ENCODE results near the gene SIGLEC5.

The SIGLEC5 gene

DNA sequence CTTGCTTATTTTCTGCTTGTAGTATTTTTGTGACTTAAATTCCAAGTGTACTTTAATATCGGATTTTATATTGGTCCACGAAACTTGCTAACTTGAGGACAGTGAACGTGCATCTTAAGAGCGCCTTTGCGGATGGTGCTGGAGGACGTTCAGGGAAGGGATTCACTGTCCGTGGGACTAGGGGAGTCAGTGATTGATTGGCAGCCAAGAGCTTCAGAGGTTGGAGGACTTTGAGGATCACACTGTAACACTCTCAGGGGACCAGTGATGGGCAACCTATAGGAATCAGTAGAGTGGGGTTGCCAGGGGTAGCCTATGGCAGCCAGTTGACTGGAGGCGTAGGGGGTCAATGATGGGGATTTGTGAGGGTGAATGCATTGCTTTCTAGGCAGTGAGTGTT is 58.6 kb downstream of the SIGLEC5 start:
- Histone ChIP-seq H3K9ac (ENCODE audit: insufficient read length, low read depth) (peak overlapping the region; percentile 71), H3K4me1 (ENCODE audit: insufficient read depth, insufficient read length) (no peaks in the 10 kb centered on the region), H3K9me3 (ENCODE audit: insufficient read depth, low read length) (no peaks in the 10 kb centered on the region), H3K36me3 (ENCODE audit: insufficient read depth, insufficient read length, low read length) (peaks cover 17% of the 10 kb centered on the region), H3K4me3 (ENCODE audit: insufficient read length, low read depth) (peak overlapping the region; percentile 63), H3K27me3 (ENCODE audit: insufficient read depth, insufficient read length) (no peaks in the 10 kb centered on the region)
- TF ChIP-seq YY1 (IDR thresholded peaks at IDR 0.05; ENCODE audit: insufficient read depth, insufficient read length) (no peak), SUZ12 (IDR thresholded peaks at IDR 0.05; ENCODE audit: extremely low read depth, insufficient read depth, insufficient read length) (no peak), ZNF274 (IDR thresholded peaks at IDR 0.05; ENCODE audit: low read depth, low read length) (no peak)
- DNase-seq (ENCODE audit: low read depth, low spot score): no peak

DNA sequence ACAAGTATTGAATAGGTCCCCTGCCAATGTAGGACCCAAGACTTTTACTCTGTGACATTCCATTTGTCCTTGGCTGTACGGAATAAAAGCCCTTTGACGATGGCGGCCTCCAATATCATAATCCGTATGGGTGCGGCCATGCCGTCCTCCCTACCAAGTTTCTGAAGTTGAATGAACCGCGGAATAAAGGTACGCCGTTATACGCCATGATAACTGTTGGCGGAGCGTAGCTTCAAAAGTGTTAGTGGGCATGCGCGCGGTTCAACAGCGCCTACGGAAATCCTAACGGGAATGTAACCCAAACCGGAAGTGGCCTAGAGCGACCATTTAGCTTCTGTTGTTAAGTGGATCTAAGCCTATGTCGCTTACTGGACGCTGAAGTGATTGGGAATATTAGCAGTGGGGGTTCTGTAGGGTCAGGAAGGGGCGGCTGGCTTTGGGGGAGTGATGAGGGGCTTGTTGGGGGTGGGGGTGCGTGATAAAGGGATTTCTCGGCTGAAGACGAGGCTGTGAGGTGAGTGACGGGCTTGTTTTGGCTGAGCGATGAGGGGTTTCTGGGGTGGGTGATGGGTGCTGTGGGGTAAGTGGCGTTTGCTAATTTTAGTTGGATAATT is 59.1 kb downstream of the SIGLEC5 start, which contains the start of gene ZNF175:
ZNF175 (plus strand) TSS at position 322 of the 614 bp plus-strand sequence. CDS start 2,047 bp downstream, outside the sequence.
- peak within 1 kb of the TSS; percentile 71 for H3K9ac ChIP-seq (ENCODE audit: insufficient read length, low read depth)
- H3K27me3 ChIP-seq (ENCODE audit: insufficient read depth, insufficient read length): no peaks in the 10 kb centered on the region
- DNase-seq (ENCODE audit: low read depth, low spot score): peak; percentile 86
- TF ChIP-seq SUZ12 (IDR thresholded peaks at IDR 0.05; ENCODE audit: extremely low read depth, insufficient read depth, insufficient read length) (no peak), ZNF274 (IDR thresholded peaks at IDR 0.05; ENCODE audit: low read depth, low read length) (no peak), YY1 (IDR thresholded peaks at IDR 0.05; ENCODE audit: insufficient read depth, insufficient read length) (peak; percentile 98)
- peak within 1 kb of the TSS; percentile 63 for H3K4me3 ChIP-seq (ENCODE audit: insufficient read length, low read depth)
- no peaks in the 10 kb centered on the region for H3K9me3 ChIP-seq (ENCODE audit: insufficient read depth, low read length)
- no peaks in the 10 kb centered on the region for H3K4me1 ChIP-seq (ENCODE audit: insufficient read depth, insufficient read length)
- peaks cover 13% of the 10 kb centered on the region for H3K36me3 ChIP-seq (ENCODE audit: insufficient read depth, insufficient read length, low read length)

DNA sequence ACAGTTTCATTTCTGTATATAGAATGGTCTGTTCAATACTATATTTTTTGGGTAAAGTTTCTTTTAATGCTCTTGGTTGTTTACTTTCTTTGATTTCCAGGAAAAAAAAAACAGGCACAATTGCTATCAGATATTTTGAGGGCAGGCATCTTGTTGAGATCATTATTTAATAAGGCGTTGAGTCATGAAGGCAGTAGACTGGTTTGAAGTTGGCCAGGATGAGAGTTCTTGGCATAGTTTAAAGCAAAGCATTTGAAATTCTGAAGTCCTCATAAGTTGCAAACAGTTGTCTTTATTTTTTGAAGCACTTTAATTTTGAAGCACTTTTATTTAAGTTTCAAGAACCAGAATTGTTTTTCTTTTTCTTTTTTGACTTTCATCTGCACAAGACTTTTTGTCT is 61.7 kb downstream of the SIGLEC5 start:
- no peak overlapping the region for H3K9ac ChIP-seq (ENCODE audit: insufficient read length, low read depth)

DNA sequence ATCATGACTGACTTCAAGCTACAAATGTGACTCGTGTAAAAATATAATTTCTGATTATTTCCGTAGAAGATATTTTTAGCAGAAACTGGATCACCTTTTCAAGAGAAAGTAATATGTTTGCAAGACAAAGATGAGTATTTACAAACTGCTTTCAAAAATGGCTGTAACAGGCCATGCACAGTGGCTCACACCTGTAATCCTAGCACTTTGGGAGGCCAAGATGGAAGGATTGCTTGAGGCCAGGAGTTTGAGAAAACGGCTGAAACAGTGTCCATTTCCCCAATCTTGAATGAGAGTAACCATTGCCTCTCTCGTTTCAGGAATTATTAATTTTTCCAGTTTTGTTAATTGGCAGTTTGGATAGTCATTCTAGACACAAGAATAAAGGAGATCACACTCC is 62.6 kb downstream of the SIGLEC5 start:
- Histone ChIP-seq H3K9me3 (ENCODE audit: insufficient read depth, low read length) (no peaks in the 10 kb centered on the region), H3K4me3 (ENCODE audit: insufficient read length, low read depth) (no peak overlapping the region), H3K27me3 (ENCODE audit: insufficient read depth, insufficient read length) (no peaks in the 10 kb centered on the region), H3K9ac (ENCODE audit: insufficient read length, low read depth) (no peak overlapping the region), H3K4me1 (ENCODE audit: insufficient read depth, insufficient read length) (no peaks in the 10 kb centered on the region), H3K36me3 (ENCODE audit: insufficient read depth, insufficient read length, low read length) (no peaks in the 10 kb centered on the region)
- TF ChIP-seq YY1 (IDR thresholded peaks at IDR 0.05; ENCODE audit: insufficient read depth, insufficient read length) (no peak), SUZ12 (IDR thresholded peaks at IDR 0.05; ENCODE audit: extremely low read depth, insufficient read depth, insufficient read length) (no peak), ZNF274 (IDR thresholded peaks at IDR 0.05; ENCODE audit: low read depth, low read length) (no peak)
- DNase-seq (ENCODE audit: low read depth, low spot score): no peak

More for the DNA sequence above, 61.7 kb downstream of the SIGLEC5 start:
- H3K27me3 ChIP-seq (ENCODE audit: insufficient read depth, insufficient read length): no peaks in the 10 kb centered on the region
- H3K4me1 ChIP-seq (ENCODE audit: insufficient read depth, insufficient read length): no peaks in the 10 kb centered on the region
- H3K4me3 ChIP-seq (ENCODE audit: insufficient read length, low read depth): no peak overlapping the region
- no peaks in the 10 kb centered on the region for H3K9me3 ChIP-seq (ENCODE audit: insufficient read depth, low read length)
- no peak for TF ChIP-seq SUZ12 (IDR thresholded peaks at IDR 0.05; ENCODE audit: extremely low read depth, insufficient read depth, insufficient read length)
- no peak for TF ChIP-seq YY1 (IDR thresholded peaks at IDR 0.05; ENCODE audit: insufficient read depth, insufficient read length)
- no peak for TF ChIP-seq ZNF274 (IDR thresholded peaks at IDR 0.05; ENCODE audit: low read depth, low read length)
- peaks cover 5% of the 10 kb centered on the region for H3K36me3 ChIP-seq (ENCODE audit: insufficient read depth, insufficient read length, low read length)
- no peak for DNase-seq (ENCODE audit: low read depth, low spot score)

GRCh38 chr19:51566489-51567100 is 63.6 kb downstream of the SIGLEC5 start:
- Histone ChIP-seq H3K27me3 (ENCODE audit: insufficient read depth, insufficient read length) (no peaks in the 10 kb centered on the region), H3K9ac (ENCODE audit: insufficient read length, low read depth) (no peak overlapping the region), H3K4me3 (ENCODE audit: insufficient read length, low read depth) (no peak overlapping the region), H3K4me1 (ENCODE audit: insufficient read depth, insufficient read length) (no peaks in the 10 kb centered on the region), H3K9me3 (ENCODE audit: insufficient read depth, low read length) (no peaks in the 10 kb centered on the region), H3K36me3 (ENCODE audit: insufficient read depth, insufficient read length, low read length) (no peaks in the 10 kb centered on the region)
- DNase-seq (ENCODE audit: low read depth, low spot score): no peak
- TF ChIP-seq SUZ12 (IDR thresholded peaks at IDR 0.05; ENCODE audit: extremely low read depth, insufficient read depth, insufficient read length) (no peak), YY1 (IDR thresholded peaks at IDR 0.05; ENCODE audit: insufficient read depth, insufficient read length) (no peak), ZNF274 (IDR thresholded peaks at IDR 0.05; ENCODE audit: low read depth, low read length) (no peak)

- TF ChIP-seq SUZ12 (IDR thresholded peaks at IDR 0.05; ENCODE audit: extremely low read depth, insufficient read depth, insufficient read length) (no peak), ZNF274 (IDR thresholded peaks at IDR 0.05; ENCODE audit: low read depth, low read length) (no peak), YY1 (IDR thresholded peaks at IDR 0.05; ENCODE audit: insufficient read depth, insufficient read length) (no peak)
- no peaks in the 10 kb centered on the region for H3K36me3 ChIP-seq (ENCODE audit: insufficient read depth, insufficient read length, low read length)
- no peaks in the 10 kb centered on the region for H3K4me1 ChIP-seq (ENCODE audit: insufficient read depth, insufficient read length)
- no peak overlapping the region for H3K4me3 ChIP-seq (ENCODE audit: insufficient read length, low read depth)
- peaks cover 2% of the 10 kb centered on the region for H3K27me3 ChIP-seq (ENCODE audit: insufficient read depth, insufficient read length)
- no peak for DNase-seq (ENCODE audit: low read depth, low spot score)
- H3K9ac ChIP-seq (ENCODE audit: insufficient read length, low read depth): no peak overlapping the region
- no peaks in the 10 kb centered on the region for H3K9me3 ChIP-seq (ENCODE audit: insufficient read depth, low read length)
These were observed 64.6 kb downstream of the SIGLEC5 start for GRCh38 chr19:51565583-51565982.

- no peaks in the 10 kb centered on the region for H3K4me1 ChIP-seq (ENCODE audit: insufficient read depth, insufficient read length)
- H3K4me3 ChIP-seq (ENCODE audit: insufficient read length, low read depth): no peak overlapping the region
- no peak for TF ChIP-seq YY1 (IDR thresholded peaks at IDR 0.05; ENCODE audit: insufficient read depth, insufficient read length)
- H3K9ac ChIP-seq (ENCODE audit: insufficient read length, low read depth): no peak overlapping the region
- no peaks in the 10 kb centered on the region for H3K9me3 ChIP-seq (ENCODE audit: insufficient read depth, low read length)
- peaks cover 10% of the 10 kb centered on the region for H3K27me3 ChIP-seq (ENCODE audit: insufficient read depth, insufficient read length)
- DNase-seq (ENCODE audit: low read depth, low spot score): peak; percentile 0
- H3K36me3 ChIP-seq (ENCODE audit: insufficient read depth, insufficient read length, low read length): no peaks in the 10 kb centered on the region
These were observed 65.4 kb downstream of the SIGLEC5 start for GRCh38 chr19:51564791-51565190.
